SKM-1 (cell line): ENCODE data around the gene NTN5.
A peak's percentile ranks its signal among the peaks of the same experiment; 100 is the strongest.
"Not testable (repeated sequence)": the region's sequence is repeated elsewhere in the genome, so short reads cannot be mapped to it uniquely, and the experiment has no call there.

ENCODE experiments used
- DNase-seq: peaks from one replicate; lab custom pipeline; 2025; ENCODE audit not compliant: unreplicated experiment; lab: John Stamatoyannopoulos, UW

The NTN5 gene

GRCh38 chr19:48696353-48697010 lies 23.7 kb upstream of the NTN5 start:
- DNase-seq, result no peak

- DNase-seq, result no peak
Measured at GRCh38 chr19:48695743-48696352, 23.0 kb upstream of the NTN5 start, which contains the start of gene FUT2. Gene FUT2, plus strand, starts transcription at chr19:48695971. Its CDS starts 6,986 bp downstream, at chr19:48702957.

- not testable (repeated sequence) for DNase-seq
Measured at GRCh38 chr19:48693629-48694028, 20.8 kb upstream of the NTN5 start.

GRCh38 chr19:48689449-48689848 lies 16.6 kb upstream of the NTN5 start:
- no peak for DNase-seq

GRCh38 chr19:48687776-48688175 lies 15.0 kb upstream of the NTN5 start:
- no peak for DNase-seq

- not testable (repeated sequence) for DNase-seq
Measured at GRCh38 chr19:48686637-48687036, 13.8 kb upstream of the NTN5 start.

GRCh38 chr19:48686088-48686487 lies 13.3 kb upstream of the NTN5 start:
- DNase-seq, result no peak

- no peak for DNase-seq
Measured at GRCh38 chr19:48685583-48685982, 12.8 kb upstream of the NTN5 start.

- DNase-seq, result no peak
Measured at GRCh38 chr19:48683349-48683748, 10.5 kb upstream of the NTN5 start.

GRCh38 chr19:48681127-48681470 lies 8.3 kb upstream of the NTN5 start:
- DNase-seq, result no peak

- no peak for DNase-seq
Measured at GRCh38 chr19:48680436-48681126, 7.8 kb upstream of the NTN5 start.

GRCh38 chr19:48680006-48680405 lies 7.2 kb upstream of the NTN5 start:
- not testable (repeated sequence) for DNase-seq

- no peak for DNase-seq
Measured at GRCh38 chr19:48678201-48678600, 5.4 kb upstream of the NTN5 start.

- no peak for DNase-seq
Measured at GRCh38 chr19:48676887-48677286, 4.1 kb upstream of the NTN5 start.

GRCh38 chr19:48676487-48676886 lies 3.7 kb upstream of the NTN5 start:
- DNase-seq, result no peak

- peak; percentile 9 for DNase-seq
Measured at GRCh38 chr19:48674921-48675824, 2.4 kb upstream of the NTN5 start.

- no peak for DNase-seq
Measured at GRCh38 chr19:48674216-48674809, 1.5 kb upstream of the NTN5 start.

GRCh38 chr19:48673436-48674100 lies 751 bp upstream of the NTN5 start:
- no peak for DNase-seq

GRCh38 chr19:48671446-48671995 lies 1.3 kb downstream of the NTN5 start:
- DNase-seq, result no peak
